PC-3 (cell line): Measurements from ENCODE around the gene POTEM.
"Not testable (repeated sequence)": the region's sequence is repeated elsewhere in the genome, so short reads cannot be mapped to it uniquely, and the experiment has no call there.

Source experiments
- CTCF ChIP-seq: fragments of 300-600 bp; sonication (generic); conservative IDR thresholded peaks from 2 replicates; pipeline ENCODE4 v1.5.1; 2017; ENCODE audit warnings: antibody characterized with exemption, low read depth, mild to moderate bottlenecking, low read length
- EZH2 ChIP-seq: fragments of 300-600 bp; sonication (generic); IDR thresholded peaks from one replicate; pipeline ENCODE4 v1.6.1; 2017; ENCODE audit warnings: antibody characterized with exemption, mild to moderate bottlenecking, low read length; ENCODE audit not compliant: unreplicated experiment

GRCh38 chr14:18938733-18939132 lies 28.5 kb upstream of the POTEM start:
- not testable (repeated sequence) for TF ChIP-seq CTCF, EZH2
